HG03378 (cell line): ENCODE measurements around the gene SHC3.
"Not testable (repeated sequence)": the region's sequence is repeated elsewhere in the genome, so short reads cannot be mapped to it uniquely, and the experiment has no call there.

Experiments
- ATAC-seq: cut with Tn5 transposase; IDR thresholded peaks from one replicate; pipeline ENCODE4 v1.9.1; 2021; ENCODE audit warnings: mild to moderate bottlenecking, moderate library complexity; ENCODE audit not compliant: unreplicated experiment

Gene SHC3, protein sequence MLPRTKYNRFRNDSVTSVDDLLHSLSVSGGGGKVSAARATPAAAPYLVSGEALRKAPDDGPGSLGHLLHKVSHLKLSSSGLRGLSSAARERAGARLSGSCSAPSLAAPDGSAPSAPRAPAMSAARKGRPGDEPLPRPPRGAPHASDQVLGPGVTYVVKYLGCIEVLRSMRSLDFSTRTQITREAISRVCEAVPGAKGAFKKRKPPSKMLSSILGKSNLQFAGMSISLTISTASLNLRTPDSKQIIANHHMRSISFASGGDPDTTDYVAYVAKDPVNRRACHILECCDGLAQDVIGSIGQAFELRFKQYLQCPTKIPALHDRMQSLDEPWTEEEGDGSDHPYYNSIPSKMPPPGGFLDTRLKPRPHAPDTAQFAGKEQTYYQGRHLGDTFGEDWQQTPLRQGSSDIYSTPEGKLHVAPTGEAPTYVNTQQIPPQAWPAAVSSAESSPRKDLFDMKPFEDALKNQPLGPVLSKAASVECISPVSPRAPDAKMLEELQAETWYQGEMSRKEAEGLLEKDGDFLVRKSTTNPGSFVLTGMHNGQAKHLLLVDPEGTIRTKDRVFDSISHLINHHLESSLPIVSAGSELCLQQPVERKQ

DNA sequence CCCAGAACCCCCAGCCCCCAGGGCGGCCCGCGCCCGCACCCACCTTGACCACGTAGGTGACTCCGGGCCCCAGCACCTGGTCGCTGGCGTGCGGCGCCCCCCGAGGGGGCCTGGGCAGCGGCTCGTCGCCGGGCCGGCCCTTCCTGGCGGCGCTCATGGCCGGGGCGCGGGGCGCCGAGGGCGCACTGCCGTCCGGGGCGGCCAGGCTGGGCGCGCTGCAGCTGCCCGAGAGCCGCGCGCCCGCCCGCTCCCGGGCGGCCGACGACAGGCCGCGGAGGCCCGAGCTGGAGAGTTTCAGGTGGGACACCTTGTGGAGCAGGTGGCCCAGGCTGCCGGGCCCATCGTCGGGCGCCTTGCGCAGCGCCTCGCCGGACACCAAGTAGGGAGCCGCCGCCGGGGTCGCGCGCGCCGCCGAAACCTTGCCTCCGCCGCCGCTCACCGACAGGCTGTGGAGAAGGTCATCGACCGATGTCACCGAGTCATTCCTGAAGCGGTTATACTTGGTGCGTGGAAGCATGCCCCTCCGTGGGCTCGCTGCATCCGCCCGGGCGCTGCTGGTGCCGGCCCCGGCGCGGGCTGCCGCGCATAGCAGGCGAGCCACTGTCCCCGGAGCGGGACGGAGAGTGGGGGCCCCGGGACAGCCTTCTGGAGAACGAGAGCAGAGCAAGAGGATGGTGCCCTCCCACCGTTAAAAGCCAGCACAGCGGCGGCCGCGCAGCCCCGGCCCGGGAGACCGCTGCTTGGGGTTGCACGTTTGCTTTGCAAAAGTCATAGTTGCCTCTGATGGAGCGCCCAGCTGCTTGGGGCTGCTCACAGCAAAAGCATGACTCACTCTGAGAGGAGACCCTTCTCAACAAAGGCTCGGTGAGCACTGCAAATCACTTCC, at the start of gene SHC3:
Gene SHC3 (minus strand): TSS at position 875 of the 886 bp plus-strand sequence. CDS start 358 bp downstream, at position 517.
- no peak for ATAC-seq

DNA sequence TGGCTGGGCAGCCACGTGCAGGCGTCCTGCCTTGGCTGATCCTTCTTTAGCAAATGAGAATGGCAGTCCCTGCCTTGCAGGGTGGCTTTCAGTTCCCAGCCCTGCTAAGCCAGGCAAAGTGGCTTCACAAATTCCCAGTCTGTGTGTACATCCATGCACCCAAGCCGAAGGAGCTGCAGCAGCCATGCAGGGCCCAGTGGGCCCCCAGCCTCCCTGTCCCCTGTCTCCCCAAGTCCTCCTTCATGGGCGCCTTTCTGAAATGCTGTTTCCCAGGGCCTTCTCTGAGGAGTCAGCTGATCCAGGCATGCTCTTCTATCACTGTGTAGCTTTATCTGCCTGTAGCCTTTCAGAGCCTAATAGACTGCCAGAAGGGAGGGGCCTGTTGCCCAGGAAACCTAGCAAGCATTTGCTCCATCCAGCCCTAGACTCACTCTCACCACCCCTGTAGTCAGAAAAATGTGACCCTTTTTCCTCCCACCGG, 47.4 kb upstream of the SHC3 start:
- ATAC-seq, result no peak

DNA sequence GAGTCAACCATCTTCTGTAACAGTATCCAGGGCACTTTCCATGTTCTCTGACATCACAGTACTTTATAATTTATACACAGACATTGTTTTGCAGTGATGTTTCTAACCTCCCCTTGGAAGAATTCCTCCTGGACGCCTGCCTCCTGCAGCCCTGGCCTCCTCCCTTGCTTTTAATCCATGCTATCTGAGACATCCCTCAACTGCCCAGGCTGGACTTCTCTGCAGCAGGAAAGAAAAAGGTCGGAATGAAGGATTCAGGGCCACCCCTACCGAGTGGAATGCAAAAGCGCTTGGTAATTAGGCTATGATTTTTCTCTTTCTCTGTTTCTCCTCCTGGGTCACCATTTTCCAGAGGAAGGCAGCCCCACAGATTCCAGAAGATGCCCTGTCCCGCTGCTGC, 47.0 kb upstream of the SHC3 start:
- ATAC-seq, result no peak

DNA sequence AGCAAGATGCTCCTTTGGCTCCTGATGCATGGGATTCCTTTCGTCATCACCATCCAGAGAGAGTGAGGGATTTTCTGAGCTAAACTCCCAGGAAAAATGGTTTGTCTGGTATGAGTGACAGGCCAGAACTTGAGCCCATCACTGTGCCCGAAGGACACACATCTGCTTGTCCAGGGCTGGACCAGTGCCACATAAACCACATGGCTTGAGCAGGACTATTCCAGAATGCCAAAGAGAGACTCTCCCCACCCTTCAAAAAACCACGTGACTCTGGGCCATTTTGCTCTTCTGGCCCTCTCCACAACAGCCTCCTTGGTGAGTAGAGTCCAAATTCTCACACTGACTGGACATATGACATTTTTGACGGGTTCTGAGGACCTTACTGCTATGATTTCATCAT, 46.4 kb upstream of the SHC3 start:
- no peak for ATAC-seq

DNA sequence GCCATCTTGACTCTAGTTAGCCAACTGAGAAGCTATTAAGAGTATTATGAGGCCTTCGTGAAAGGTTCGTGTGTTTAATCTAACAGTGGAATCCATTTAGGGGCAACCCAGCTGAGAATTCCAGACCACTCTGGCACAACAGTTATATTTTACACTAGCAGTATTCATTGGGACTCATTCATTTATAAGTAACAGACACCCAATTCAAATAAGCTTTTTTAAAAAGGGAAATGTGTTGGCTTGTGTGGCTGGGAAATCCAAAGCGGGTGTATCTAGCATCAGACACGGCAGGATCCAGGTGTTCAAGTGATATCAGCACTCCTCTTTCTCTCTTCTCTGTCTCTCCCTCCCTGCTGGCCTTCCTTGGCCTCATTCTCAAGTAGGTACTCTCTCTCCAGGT, 46.0 kb upstream of the SHC3 start:
- ATAC-seq, result no peak

DNA sequence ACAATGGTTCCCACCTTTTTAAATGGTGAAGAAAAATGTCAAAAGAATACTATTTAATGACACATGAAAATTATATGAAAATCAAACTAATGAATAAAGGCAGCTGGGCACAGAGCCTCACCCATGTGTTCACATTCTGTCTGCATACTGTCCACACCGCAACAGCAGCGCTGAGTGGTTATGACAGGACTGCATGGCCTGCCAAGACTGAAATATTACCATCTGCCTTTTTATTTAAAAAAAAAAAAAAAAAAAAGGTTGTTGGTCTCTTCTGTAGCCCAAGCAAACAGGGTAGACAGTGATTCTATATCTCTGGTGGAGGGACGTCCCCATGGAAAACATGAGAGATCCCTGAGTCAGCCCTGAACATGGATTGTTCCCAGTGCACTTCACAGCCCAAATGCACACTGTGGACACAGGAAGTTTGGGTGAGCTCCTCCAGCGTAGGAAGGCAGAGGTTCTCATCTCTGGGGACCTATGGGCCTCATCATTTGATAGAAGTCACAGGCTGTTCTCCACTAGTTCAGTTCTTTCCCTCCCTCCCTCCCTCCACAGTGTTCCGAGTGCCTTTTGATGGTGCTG, 44.9 kb upstream of the SHC3 start:
- ATAC-seq, result no peak

DNA sequence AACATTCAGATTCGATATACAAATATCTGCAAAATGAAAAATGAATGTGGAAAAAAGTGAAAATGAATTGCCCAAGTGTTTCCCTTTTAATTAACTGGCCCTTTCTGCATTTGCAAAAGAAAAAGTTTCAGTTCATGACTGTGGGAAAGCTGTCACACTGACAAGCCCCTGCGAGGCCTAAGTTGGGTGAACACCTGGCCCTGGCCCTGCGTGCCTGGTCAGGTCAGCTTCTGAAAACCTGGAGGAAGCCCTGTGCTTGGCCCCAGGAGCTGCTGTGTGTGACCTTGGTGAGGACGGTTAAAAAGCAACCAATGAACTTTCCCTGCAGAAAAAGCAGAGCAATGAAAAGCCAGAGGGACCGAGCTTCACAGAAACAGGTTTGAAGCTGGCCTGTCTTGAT, 41.0 kb upstream of the SHC3 start:
- no peak for ATAC-seq

DNA sequence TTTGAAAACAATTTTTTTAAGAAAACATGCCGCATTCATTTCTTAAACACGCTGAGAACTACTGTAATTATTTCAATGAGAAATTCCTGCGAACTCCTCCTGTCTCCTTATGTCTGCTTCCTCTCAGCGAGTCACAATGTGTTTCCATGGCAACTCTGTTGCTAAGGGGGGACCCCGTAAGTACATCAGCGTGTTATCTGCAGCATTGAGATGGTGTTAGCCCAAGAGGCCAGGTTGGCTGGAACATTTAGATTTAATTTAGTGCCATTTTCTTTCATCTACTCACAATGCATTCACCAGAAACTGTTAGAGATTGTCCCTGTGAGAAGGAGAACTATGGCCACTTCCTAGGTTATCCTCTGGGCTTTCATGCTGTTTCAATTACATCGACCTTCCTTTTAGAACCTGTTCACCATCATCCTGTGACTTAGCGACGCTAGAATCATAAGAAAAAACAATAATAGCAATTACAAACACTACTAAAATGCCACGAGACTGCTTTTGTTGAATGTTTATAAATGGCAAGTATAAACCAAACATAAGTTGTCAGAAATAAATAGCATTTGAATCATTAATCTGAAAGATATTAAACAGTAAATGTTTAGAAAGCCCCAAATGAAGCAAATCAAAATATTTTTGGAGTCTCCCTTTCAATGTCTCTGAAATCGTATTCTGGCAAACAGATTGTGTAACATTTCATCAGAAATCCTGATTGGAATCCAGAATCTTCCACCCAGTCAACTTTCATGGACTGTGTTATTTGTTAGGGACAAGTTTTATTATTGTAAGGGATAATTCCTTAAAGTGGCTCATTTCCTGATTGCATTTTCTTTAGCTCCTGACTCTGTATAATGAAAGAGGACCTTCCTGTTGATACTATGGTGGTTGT, 39.7 kb upstream of the SHC3 start:
- ATAC-seq, result no peak

DNA sequence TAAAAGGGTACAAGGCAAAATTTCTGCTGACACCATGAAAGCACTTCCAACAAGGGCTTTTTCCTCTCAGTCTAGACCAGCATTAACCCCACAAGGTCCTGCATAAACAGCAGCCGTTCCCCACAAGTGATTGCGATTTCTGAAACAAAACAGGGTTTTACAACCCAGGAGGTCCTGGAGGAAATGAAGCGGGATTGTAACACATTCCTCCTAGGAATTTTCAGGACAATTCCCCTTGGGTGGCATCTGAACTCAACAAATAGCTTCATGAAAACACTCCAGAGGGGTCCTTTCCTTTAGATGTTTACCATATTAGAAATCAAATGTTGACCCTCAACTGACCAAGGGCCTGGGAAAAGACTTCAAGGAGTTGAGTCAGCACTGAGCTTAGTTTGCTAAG, 36.7 kb upstream of the SHC3 start:
- ATAC-seq, result no peak

DNA sequence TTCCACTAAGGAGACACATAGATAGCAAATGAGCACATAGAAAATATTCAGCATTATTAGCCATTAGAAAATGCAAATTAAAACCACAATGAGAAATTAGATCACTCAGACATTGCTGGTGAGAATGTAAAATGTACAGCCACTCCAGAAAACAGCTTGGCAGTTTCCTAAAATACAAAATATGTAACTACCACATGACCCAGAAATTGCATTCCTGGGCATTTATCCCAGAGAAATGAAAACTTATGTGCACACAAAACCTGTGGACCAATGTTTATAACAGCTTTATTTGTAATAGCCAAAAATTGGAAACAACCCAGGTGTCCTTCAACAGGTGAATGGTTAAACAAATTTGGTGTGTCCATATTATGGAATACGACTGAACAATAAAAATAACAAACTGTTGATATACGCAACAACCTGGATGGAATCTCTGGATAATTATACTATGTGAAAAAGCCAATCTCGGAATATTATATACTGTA, 34.8 kb upstream of the SHC3 start:
- no peak for ATAC-seq

DNA sequence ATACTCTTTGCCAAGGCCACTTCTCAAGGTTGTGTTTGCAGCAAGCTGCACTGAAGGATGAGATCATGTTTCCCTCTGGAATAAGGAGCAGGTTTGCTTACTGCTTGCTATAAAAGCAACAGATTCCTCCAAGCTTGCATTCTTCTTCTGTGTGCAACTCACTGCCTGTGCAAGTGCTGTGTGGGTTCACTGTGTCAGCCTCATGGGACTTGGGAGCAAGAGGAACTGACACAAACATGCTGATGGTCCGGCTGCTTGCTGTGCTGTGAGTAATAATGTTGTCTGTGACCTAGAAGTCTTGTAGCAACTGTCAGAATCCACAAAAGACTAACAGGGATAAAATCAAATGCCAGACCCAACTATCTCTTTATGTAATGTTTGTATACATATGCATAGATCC, 33.6 kb upstream of the SHC3 start:
- no peak for ATAC-seq

DNA sequence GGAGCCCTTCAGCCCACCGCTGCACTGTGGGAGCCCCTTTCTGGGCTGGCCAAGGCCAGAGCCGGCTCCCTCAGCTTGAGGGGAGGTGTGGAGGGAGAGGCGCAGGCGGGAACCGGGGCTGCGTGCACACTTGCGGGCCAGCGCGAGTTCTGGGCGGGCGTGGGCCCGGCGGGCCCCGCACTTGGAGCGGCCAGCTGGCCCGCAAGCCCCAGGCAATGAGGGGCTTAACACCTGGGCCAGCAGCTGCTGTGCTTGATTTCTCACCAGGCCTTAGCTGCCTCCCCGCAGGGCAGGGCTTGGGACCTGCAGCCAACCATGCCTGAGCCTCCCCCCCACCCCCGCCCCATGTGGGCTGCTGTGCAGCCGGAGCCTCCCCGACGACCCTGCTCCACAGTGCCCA, 30.7 kb upstream of the SHC3 start:
- ATAC-seq, result not testable (repeated sequence)

DNA sequence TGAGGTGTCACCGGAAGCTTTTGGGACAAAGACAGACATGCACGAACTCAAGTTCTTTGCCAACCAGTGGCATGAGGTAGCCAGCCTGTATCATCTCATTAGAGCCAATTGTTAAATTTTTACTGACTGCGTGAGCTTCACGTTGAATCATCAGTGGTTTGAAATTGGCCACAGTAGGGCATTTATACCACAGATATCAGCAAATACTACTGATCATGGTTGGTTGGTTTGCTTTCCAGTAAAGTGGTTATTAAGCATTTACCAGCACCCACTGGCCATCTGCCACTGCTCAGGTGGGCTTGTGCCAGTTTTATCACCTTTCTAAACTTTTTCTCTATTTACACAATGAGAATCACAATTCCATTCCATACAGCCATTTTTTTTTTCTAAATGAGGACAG, 28.4 kb upstream of the SHC3 start:
- ATAC-seq, result no peak

DNA sequence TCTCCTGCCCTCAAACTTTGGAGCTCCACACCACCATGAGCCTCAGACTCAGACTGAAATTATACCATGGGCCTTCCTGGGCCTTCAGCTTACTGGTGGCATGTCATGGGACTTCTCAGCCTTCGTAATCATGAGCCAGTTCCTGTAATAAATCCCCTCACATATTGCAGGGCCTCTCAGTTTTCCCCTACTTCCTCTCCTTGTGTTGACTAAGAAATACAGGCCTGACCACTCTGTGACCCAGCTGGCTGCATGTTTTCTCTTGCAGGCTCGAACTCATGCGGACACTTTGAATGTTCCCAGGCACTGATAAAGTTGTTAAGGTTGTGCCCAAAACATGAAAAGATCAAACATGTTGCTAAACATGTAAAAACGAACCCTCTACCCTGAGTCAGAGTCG, 26.2 kb upstream of the SHC3 start:
- ATAC-seq, result no peak

DNA sequence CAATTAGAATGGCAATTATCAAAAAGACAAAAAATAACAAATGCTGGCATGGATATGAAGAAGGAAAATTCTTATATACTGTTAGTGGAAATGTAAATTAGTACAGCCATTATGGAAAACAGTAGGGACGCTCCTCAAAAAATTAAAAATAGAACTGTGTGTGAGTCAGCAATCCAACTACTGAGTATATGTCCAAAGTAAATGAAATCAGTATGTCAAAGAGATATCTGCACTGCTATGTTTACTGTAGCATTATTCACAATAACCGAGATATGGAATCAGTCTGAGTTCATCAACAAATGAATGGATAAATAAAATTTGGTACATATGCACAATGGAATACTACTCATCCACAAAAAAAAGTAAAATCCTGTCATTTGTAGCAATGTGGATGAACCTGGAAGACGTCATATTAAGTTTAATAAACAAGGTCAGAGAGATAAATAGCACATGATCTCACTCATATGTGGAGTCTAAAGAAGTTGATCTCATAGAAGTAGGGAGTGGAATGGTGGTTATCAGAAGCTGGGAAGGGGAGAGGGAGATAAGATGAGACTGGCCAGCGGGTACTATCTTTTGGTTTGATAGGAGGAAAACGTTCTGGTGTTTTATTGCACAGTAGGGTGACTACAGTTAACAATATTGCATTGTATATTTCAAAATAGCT, 16.6 kb upstream of the SHC3 start:
- ATAC-seq, result no peak

DNA sequence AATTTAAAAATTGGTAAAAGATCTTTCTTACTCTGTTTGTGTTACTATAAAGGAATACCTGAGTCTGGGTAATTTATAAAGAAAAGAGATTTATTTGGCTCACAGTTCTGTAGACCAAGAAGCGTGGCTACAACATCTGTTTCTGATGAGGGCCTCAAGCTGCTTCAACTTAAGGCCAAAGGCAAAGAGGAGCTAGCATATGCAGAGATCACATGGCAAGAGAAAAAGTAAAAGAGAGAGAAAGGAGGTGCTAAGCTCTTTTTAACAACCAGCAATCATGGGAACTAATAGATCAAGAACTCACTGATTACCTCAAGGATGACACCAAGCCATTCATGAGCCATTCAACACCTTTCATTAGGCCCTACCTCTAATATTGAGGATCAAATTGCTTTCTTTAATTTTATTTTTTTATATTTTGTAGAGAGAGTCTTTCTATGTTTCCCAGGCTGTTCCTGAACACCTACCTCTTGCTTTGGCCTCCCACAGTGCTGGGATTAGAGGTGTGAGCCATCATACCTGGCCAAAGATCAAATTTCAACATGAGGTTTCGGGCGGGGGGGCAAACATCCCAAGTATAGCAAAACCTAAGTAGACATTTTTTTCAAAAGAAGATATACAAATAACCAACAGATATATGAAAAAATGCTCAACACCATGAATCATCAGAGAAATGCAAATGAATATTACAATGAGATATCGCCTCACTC, 16.0 kb upstream of the SHC3 start:
- ATAC-seq, result no peak

DNA sequence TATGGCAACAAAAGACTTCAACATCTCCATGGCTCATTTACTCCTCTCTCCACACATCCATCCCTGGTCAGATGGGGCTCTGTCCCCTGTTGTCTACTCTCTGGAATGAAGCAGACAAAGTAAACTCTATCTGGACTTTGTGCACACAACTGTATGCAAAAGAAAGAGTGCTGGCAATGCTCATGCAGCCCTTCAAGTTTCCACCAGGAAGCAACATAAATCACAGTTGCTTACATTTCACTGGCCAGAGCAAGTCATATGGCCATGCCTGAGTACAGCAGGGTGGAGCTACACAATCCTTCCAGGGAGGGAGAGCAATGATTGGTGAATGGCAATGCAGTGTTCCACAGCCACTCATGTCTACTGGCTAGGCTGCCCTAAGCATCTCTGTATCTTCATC, 12.4 kb upstream of the SHC3 start:
- ATAC-seq, result no peak

DNA sequence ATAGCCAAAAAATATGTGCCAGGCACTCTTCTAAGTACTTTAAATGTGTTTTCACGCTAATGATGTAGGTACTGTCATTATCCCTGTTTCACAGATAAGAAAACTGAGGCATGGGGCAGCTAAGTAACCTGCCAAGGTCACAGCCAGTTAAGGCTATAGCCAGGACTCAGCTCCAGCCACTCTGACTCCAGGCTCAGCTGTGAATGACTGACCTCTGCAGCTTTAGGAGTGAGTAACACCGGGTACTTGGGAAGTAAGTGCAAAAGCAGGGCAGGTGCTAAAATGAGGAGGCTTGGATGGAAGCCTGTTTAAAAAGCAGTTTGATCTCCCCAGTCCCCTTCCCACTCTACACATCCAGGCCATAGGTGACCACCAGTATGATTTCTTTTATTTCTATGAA, 10.6 kb upstream of the SHC3 start:
- ATAC-seq, result no peak

DNA sequence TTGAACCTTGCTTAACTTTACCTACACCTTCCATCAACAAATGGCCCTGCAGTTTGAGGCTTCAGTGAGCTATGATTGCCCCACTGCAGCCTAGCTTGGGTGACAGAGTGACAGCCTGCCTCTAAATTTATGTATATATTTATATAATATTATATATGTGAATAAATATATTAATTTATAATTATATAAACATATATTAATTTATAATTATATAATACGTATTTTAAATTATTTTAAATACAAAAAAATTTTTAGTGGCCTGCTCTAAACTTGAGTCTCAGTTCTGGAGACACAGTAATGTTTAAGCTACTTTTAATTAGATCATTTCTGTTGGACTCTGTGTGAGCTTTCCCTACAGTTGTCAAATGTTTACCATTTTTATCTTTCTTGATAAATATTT, 9.3 kb upstream of the SHC3 start:
- no peak for ATAC-seq
